Medulla oblongata (tissue), 1 donor: ENCODE data around the gene PNMA3.
"Not testable (repeated sequence)": the region's sequence is repeated elsewhere in the genome, so short reads cannot be mapped to it uniquely, and the experiment has no call there.

Experiments used
- DNase-seq: peaks from one replicate; pipeline ENCODE4 v3.0.0-alpha.2; 2015; ENCODE audit errors: extremely low spot score

PNMA3 gene

GRCh38 chrX:153055871-153056749 is at the start of gene PNMA3:
Gene PNMA3 (plus strand): TSS chrX:153056470. CDS start chrX:153057056, 586 bp downstream.
- no peak for DNase-seq

GRCh38 chrX:153017174-153017573 is 39.1 kb upstream of the PNMA3 start:
- DNase-seq: not testable (repeated sequence)

GRCh38 chrX:153019166-153019565 is 37.1 kb upstream of the PNMA3 start:
- DNase-seq: no peak

- DNase-seq: not testable (repeated sequence)
These were observed 29.8 kb upstream of the PNMA3 start for GRCh38 chrX:153026501-153026900.

- not testable (repeated sequence) for DNase-seq
These were observed 27.8 kb upstream of the PNMA3 start for GRCh38 chrX:153028487-153028886.

GRCh38 chrX:153029162-153029561 is 27.1 kb upstream of the PNMA3 start:
- DNase-seq: no peak

- no peak for DNase-seq
These were observed 26.4 kb upstream of the PNMA3 start for GRCh38 chrX:153029875-153030274.

GRCh38 chrX:153030801-153031200 is 25.5 kb upstream of the PNMA3 start:
- DNase-seq: no peak

- peak; percentile 58 for DNase-seq
These were observed 23.7 kb upstream of the PNMA3 start for GRCh38 chrX:153032397-153033118.

- DNase-seq: no peak
These were observed 7.2 kb upstream of the PNMA3 start for GRCh38 chrX:153049093-153049492.

- DNase-seq: no peak
These were observed 3.7 kb upstream of the PNMA3 start for GRCh38 chrX:153052534-153052933.

GRCh38 chrX:153057281-153057680 is 1.0 kb downstream of the PNMA3 start:
- no peak for DNase-seq

GRCh38 chrX:153059191-153060094 is 3.2 kb downstream of the PNMA3 start:
- DNase-seq: no peak

- DNase-seq: no peak
These were observed 3.8 kb downstream of the PNMA3 start for GRCh38 chrX:153060095-153060445.

GRCh38 chrX:153061732-153062131 is 5.5 kb downstream of the PNMA3 start:
- no peak for DNase-seq

GRCh38 chrX:153063315-153063714 is 7.0 kb downstream of the PNMA3 start:
- no peak for DNase-seq

GRCh38 chrX:153064061-153064460 is 7.8 kb downstream of the PNMA3 start:
- no peak for DNase-seq

GRCh38 chrX:153065389-153065788 is 9.1 kb downstream of the PNMA3 start:
- no peak for DNase-seq

GRCh38 chrX:153066402-153066801 is 10.1 kb downstream of the PNMA3 start:
- not testable (repeated sequence) for DNase-seq

- DNase-seq: not testable (repeated sequence)
These were observed 15.8 kb downstream of the PNMA3 start, which contains the start of gene PNMA6A for GRCh38 chrX:153071909-153072583. Gene PNMA6A (plus strand): TSS chrX:153072454. CDS start chrX:153073063, 609 bp downstream.

- not testable (repeated sequence) for DNase-seq
These were observed 17.1 kb downstream of the PNMA3 start for GRCh38 chrX:153073331-153073730.
